CD4-positive, alpha-beta T cell treated with Interleukin-6 for 4 hours (primary cell): ENCODE data around the gene ALDH1A1.

ENCODE experiments used
- DNase-seq: peaks from one replicate; pipeline ENCODE4 v3.0.0-alpha.2; 2020; ENCODE audit warnings: mixed read lengths

The ALDH1A1 gene

GRCh38 chr9:72937545-72937944 lies 15.3 kb downstream of the ALDH1A1 start:
- no peak for DNase-seq

DNA sequence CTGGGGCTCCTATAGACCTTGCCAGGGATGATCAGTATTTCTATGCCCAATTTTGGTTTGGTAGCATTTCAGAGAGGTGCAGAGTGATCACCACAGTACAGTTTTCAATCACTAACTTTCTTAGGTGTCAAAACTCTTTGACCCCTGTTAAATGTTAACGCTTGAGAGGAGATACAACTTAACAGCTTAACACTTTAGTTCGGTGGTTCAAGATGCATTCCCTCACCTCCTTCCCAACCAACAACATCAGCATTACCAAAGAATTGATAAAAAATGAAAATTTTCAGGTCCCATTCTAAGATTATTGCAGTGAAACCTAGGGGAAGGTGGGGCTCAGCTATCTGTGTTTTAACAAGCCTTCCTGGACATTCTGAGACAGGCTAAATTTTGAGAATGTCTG lies 16.2 kb downstream of the ALDH1A1 start:
- no peak for DNase-seq

DNA sequence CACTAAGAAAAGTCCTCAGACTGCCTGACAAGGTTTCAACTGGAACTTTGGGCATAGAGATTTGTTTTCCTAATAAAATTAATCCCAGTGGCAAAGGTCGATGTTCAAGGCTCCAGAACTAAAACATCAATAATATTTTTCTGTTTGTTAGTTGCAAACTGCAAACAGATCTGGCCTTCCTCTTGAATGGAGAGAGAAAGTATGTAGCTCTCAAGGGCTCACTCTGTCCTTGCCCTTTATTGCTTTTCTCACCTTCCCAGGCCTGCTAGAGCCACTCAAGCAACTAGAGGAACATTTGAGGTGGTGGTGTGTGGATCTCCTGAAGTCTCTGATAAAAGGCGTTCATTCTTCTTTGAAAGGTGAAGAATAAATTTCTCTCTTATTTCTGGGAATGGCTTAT lies 16.6 kb downstream of the ALDH1A1 start:
- no peak for DNase-seq

DNA sequence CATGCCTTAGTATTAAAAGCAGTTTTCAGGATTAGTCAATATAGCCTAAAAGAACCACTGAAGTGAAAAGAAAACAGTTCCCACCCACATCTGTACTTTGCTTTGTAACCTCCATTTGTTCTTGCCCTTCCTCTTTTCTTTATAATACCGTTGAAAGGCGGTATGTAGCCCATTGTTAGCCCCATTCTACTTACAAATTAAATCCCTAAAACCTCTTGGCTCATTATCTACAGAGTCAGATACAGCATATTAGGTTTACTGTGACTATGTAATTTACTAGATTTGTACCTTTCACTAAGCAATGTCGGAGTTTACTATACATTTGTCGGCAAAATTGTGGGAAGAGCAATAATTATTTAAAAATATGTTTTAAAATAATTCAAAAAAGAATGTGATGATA lies 17.3 kb downstream of the ALDH1A1 start:
- no peak for DNase-seq

DNA sequence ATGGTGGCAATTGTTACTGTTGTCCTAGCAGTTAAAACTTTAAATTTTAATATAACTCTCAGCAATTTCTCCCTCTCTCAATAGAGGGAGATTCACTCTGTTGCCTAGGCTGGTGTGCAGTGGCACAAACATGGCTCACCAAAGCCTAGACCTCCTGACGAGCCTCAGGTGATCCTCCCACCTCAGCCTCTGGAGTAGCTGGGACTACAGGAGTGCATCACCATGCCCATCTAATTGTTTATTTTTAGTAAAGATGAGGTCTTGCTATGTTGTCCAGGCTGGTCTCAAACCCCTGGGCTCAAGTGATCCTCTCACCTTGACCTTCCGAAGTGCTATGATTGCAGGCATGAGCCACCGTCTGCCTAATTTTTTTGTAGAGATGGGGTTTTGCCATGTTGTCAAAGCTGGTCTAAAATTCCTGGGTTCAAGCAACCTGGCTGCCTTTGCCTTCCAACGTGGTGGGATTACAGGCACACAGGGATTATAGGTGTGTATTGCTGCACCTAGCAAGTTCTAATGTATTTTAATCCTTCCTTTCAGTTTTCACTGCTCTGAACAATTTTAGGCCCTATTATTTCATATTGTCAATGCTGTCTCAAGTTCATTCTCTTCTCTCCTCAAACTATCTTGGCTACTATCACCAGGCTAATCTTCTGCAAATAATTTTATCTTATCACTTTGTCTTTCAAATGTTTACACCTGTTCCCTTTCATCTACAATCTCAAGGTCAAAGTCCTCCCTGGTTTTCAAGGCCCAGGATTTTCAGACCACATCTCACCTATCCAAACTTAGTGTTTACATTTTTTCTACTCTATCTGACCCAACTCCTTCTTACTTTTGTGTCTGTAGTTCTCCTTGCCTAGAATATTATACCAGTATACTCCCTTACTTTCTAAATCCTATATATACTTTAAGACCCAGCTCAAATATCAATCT lies 18.9 kb downstream of the ALDH1A1 start:
- DNase-seq = no peak

DNA sequence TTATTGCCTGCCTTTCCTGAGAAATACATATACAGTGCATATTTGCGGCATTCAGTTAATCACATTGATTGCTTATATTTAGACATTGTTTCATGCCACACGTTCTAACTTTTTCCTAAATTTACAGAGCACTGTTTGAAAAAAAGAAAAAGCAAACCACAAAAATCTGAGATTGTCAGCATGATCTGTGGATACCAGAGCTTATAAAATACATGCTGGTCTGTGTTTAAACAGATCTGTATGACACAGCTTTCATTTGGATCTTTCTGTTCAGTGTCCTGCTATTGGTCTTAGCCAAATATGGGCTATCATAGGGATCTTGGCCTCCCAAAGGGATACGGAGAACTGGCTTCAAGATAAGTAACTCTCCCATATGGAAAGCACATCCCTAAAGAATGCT lies 20.2 kb downstream of the ALDH1A1 start:
- no peak for DNase-seq

DNA sequence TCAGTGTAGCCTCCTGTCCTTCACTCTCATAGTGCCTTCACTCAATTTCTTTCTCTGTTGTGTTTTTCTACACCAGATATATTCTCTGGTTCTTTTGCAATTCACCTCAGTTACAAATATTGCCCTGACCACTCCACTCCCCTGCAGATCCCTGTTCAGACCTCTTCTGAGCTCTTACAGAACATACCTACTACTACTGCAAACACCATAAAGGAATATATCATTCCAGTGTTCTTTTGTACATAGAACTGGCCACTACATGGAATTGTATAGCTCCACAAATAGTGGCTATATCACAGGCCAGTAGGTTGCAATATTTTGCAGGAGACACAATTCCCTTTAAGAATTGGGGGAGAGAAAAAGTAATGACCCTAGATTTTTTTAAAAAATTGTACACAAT lies 21.0 kb downstream of the ALDH1A1 start:
- DNase-seq = no peak

DNA sequence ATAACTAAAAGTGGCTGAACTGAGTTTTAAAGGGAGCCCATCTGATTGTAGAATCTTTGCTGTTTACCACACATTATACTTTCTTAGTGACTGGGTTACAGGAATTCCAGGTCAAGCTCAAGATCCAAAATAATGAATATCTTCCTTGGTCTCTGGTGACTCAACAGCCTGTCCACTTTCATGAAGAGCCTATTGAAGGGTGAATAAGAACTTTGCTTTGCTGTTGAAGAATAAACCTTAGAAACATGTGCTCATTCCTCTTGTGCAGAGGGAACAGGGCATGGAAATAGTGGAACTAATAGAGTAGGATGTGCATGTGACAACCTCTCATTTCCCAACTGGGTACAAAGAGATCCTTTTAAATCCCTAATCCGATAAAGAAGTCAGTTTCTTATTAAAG lies 21.4 kb downstream of the ALDH1A1 start:
- DNase-seq = no peak

GRCh38 chr9:72930828-72931227 lies 22.0 kb downstream of the ALDH1A1 start:
- no peak for DNase-seq

- no peak for DNase-seq
Measured at GRCh38 chr9:72929542-72929941, 23.3 kb downstream of the ALDH1A1 start.

DNA sequence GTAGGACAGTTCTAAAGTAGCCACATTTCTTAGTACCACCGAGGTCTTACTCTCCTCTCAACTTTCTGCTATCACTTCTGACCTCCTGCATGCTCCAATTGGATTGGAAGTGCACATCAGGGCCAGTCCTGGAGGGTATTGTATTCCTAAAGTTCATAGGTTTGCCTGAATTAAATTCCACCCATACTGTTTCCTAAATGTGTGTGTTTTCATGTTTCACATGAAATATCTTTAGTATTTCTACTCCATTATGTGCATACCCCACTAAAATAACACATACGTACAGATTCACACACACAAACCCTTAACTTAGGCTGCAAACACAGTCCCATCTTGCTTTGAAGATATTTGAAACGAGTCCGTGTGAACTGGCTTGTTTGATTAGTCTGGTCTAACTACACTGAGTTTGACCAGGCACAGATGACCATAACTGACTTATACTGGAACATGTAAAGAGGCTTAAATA lies 24.8 kb downstream of the ALDH1A1 start:
- no peak for DNase-seq

GRCh38 chr9:72926506-72926905 lies 26.3 kb downstream of the ALDH1A1 start:
- no peak for DNase-seq

GRCh38 chr9:72925891-72926290 lies 27.0 kb downstream of the ALDH1A1 start:
- no peak for DNase-seq

DNA sequence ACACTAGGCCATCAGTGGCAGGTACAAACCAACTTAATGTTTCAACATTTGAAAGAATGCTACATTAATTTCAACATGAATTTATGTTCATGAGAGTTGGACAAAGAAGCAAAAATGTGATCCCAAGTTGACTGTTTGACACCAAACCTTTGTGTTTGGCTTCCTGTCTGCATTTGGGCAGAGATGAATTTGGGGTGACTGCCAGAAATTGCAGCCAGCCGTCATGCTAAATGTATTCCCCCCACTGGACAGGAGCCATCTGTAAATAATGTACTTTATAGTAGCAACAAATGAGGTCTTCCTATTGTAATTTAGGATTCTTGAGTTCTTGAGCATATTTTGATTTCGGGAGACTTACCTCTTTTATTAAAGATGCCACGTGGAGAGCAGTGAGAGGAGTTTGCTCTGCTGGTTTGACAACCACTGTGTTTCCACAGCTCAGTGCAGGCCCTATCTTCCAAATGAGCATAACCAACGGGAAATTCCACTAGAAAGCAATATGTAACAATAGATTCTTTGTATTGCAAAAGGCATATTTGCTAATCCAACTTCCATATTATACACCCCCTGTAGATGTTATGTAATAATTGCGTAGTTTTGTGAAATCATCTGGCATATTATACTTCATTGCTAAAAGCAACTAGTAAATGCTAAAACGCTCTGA lies 27.6 kb downstream of the ALDH1A1 start:
- DNase-seq = no peak

GRCh38 chr9:72924154-72924790 lies 28.6 kb downstream of the ALDH1A1 start:
- no peak for DNase-seq

- DNase-seq = no peak
Measured at GRCh38 chr9:72923077-72923476, 29.8 kb downstream of the ALDH1A1 start.

DNA sequence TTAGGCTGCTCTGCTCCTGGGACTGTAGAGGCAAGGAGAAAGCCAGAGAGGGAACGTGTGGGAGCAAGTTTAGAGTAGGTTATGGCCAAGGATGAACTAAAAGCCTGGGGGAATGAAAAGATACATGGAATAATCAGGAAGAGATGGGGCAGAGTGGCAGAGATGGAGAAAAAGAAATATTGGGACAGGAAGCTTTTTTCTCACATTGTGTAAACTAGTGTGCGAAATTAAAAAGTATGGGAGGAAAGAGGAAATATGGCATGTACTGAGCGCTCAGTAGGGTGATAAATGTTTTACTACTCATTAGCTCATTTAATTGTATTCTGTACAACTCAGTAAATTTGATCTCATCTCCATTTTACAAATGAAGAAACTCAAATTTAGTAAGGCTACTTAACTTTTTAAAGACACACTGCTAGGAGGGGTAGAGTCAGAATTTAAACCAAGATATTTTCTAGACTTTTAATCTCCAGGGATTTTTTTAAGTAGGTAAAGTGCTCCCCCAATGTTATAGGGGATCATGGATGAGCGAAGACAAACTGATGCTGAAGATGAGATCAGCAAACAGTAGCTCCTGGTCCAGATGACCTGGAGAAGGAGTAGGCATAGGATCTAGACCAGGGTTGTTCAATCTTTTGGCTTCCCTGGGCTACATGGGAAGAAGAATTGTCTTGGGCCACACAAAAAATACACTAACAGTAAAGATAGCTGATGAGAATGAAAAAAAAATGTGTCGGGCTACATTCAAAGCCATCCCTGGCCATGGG lies 30.8 kb downstream of the ALDH1A1 start:
- DNase-seq = no peak

DNA sequence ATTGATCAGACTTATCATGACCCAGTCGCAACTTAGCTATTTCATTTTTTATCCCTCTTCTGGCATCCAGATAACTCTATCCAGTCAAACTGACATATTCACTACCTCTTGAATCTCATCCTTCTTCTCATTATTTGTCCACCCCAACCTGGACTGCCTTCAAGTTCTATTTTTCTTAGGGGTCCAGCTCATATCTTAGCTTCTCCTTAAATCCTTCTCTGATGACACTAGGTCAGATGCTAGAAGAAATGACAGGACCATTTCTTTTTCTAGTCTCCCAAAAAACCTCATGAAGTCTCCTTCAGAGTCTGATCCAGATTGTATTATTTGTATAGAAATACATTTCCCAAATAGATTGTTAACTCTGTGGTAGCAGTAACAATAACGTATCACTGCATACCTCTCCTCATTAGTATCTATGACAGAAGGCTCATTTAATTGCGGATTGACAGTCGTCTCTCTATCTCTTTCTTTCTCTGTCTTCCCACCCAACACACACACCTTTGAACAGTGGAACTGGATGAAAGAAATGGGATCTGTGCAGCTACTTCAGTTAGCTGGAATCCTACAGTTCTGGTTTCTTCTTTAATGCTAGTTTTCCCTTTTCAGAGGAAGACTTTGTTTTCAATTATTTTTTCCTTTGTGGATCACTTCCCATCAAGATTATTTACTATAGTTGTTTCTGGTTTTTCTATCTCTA lies 33.5 kb downstream of the ALDH1A1 start:
- no peak for DNase-seq

DNA sequence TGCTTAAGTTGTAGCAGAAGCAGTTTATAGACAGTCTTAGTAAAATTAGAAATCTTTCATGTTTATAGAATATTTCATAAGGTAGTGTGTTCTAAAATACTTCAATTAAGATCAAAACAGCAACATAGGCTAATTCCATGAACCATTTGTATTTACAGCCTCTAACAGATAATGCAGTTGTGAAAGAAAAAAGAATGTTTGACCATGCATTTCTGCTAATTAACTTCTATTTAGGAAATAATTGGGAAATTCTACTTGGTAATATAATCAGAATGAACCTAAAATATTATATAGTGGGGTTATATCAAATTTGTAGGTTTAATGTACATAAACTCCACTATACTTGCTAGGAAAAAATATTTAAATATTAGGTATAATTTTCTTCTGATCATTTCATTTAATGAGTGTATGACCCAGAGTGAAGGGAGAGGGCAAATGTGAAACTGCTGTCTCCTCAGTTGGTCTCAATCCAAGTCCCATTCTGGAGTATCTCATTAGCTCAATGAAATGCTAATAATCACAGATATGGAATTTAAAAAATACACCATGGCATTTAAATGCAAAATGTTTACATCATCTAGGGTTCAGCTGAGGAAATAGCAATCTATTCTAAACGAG lies 34.9 kb downstream of the ALDH1A1 start:
- no peak for DNase-seq

GRCh38 chr9:72915659-72916058 lies 37.2 kb downstream of the ALDH1A1 start:
- no peak for DNase-seq

DNA sequence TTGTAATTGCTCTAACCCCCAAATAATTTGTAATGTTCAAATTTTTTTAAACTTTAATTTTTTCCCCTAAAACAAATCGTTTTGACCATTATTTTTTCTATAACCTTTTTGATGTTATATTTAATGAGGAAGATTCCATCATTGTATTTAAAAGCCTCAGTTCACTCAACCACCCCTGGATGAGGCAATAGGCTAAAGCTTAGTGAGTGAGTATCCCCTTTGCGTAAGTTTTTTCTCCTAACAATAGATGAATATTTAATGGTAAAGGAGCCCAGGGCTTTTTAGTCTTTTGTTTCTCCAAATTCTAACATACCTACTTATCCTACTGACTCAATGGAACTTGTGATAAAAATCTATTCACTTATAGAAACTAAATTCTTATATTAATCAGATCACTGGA lies 38.1 kb downstream of the ALDH1A1 start:
- DNase-seq = no peak
